Heart right ventricle (tissue), 16 donors: Measurements from ENCODE around the gene NACC2. TPM values are rescaled to one million over a fixed set of nuclear protein-coding genes. Genes with fewer than 3 reads are reported as not detected.

Experiments
- ATAC-seq, 8 donors: fragments of 200-7000 bp; cut with Tn5 transposase; one replicate each; pipeline ENCODE4 v1.9.1; 2020; ENCODE audit warnings: mild to moderate bottlenecking in 8 of 8, moderate library complexity in 8 of 8, moderate number of reproducible peaks in 1 of 8
- DNase-seq, 2 donors: peaks; one replicate each; pipeline ENCODE4 v3.0.0-alpha.2; 2020
- H3K27ac ChIP-seq, 10 donors: fragments of 200-600 bp; sonication (generic) in 2 of 10; one replicate each; pipeline versions ENCODE4 v1.5.0 to v1.8.0; 2020 to 2022; ENCODE audit warnings: mild to moderate bottlenecking in 3 of 10
- H3K27me3 ChIP-seq, 7 donors: fragments of 200-600 bp; one replicate each; pipeline ENCODE4 v1.8.0; 2021 to 2022; ENCODE audit warnings: mild to moderate bottlenecking in 2 of 7
- H3K36me3 ChIP-seq, 9 donors: fragments of 200-600 bp; sonication (generic) in 1 of 9; one replicate each; pipeline versions ENCODE4 v1.5.0 to v1.8.0; 2020 to 2022; ENCODE audit warnings: mild to moderate bottlenecking in 2 of 9
- H3K4me1 ChIP-seq, 9 donors: fragments of 200-600 bp; sonication (generic) in 1 of 9; one replicate each; pipeline versions ENCODE4 v1.5.0 to v1.8.0; 2020 to 2022; ENCODE audit warnings: mild to moderate bottlenecking in 4 of 9
- H3K4me3 ChIP-seq, 10 donors: fragments of 200-600 bp; sonication (generic) in 2 of 10; one replicate each; pipeline versions ENCODE4 v1.5.0 to v1.8.0; 2020 to 2022; ENCODE audit warnings: mild to moderate bottlenecking in 7 of 10, moderate library complexity in 2 of 10
- H3K9me3 ChIP-seq, 11 donors: fragments of 200-600 bp in 10 of 11; sonication (generic) in 2 of 11; one replicate each; pipeline versions ENCODE4 v1.5.0 to v1.8.0; 2013 to 2022; ENCODE audit warnings: mild to moderate bottlenecking in 2 of 11, control low read depth in 1 of 11, moderate library complexity in 1 of 11
- CTCF ChIP-seq, 9 donors: fragments of 200-600 bp; sonication (generic) in 2 of 9; IDR thresholded peaks; one replicate each; pipeline versions ENCODE4 v1.5.0 to v1.8.0; 2021 to 2022; ENCODE audit warnings: antibody characterized with exemption in 9 of 9, mild to moderate bottlenecking in 5 of 9, moderate library complexity in 1 of 9
- WGBS, 2 donors: extraction: QIAGEN DNeasy Blood & Tissue Kit; methylation state at CpG; one replicate each; pipeline ENCODE4 v1.1.7; 2013; ENCODE audit warnings: inconsistent platforms in 1 of 2; 5-methylcytosine and 5-hydroxymethylcytosine counted together
- intact Hi-C, 10 donors: fragments of 100-400 bp; cut with DNase I; formaldehyde crosslinking; loops; one replicate each; pipeline versions ENCODE4 v1.11.1 to v1.14.2; 2022
- polyA plus RNA-seq, 2 donors: library from polyadenylated mRNA; stranded (reverse); fragments of 200-250 nt; gene quantifications; one replicate each; pipeline ENCODE4 v1.2.3, GENCODE V29; 2013
- total RNA-seq, 10 donors: library from RNA; stranded (reverse); fragmentation: NEBNext Ultra II Directional in 3 of 10; extraction: Animal tissue kit (Norgen Biotek cat#: 25700) in 3 of 10; gene quantifications; one replicate each; pipeline versions ENCODE4 v1.2.1 to v1.2.4, GENCODE V29; 2021 to 2023
- donor health status: Arrhythmogenic right ventricular cardiomyopathy.
- donor health status: ischemic (EF 13 %, LVEDD 7.1; RV severe dilation, severe dysfunction).
- donor health status: healthy with polysubstance abuse.
- donor health status: DM: no; HTN: yes; CAD: no.
- donor health status: DM: no; HTN: no; CAD: no.
- donor health status: ischemic (EF 25% LVEDD 6.9; RV normal size, moderate dysfunction).
- donor health status: ischemic (EF 25% LVEDD 5.7; RV mildly dilated, moderate dysfunction).
- donor health status: healthy.
- donor health status: DM: yes; HTN: yes; CAD: no.
- donor health status: Ischemic cardiomyopathy.
- donor health status: ischemic (EF 35%, LVEDD 5.7; RV mildly dilated, moderate dysfunction).
- donor health status: nonischemic (EF 11% LVEDD 7.7; RV severe dilation, severe dysfunction).
- donor health status: DM: yes; HTN: yes; CAD: no.
- donor health status: PGD.
- donor health status: ischemic (EF 29% LVEDD 5.4; RV normal size, mild dysfunction).
- donor health status: nonischemic (EF 23%, LVEDD 6.1; RV moderate dilation, normal function).

NACC2 gene
- total and polyA plus RNA-seq, 12 donors = 15.6 to 55.1 (median 39.7) TPM

GRCh38 chr9:135979547-135980166, 115.4 kb downstream of the NACC2 start:
- H3K27me3 ChIP-seq = peaks cover 0 to 8% (median 0%) of the 10 kb centered on the region in 7 donors
- peaks cover 4 to 15% (median 12%) of the 10 kb centered on the region in 9 donors for H3K4me1 ChIP-seq
- no peaks in the 10 kb centered on the region for H3K36me3 ChIP-seq
- no peak for DNase-seq
- ATAC-seq = no peak
- H3K4me3 ChIP-seq = no peak overlapping the region
- TF ChIP-seq CTCF (IDR thresholded peaks at IDR 0.05) = no peak
- no peak overlapping the region for H3K27ac ChIP-seq
- no peaks in the 10 kb centered on the region for H3K9me3 ChIP-seq
- intact Hi-C loops = loop anchor here in 2 of 10 donors (5.0 to 10.0 kb wide), 2 partner anchors 265 to 1047 kb away; partner anchors contain the start of gene QSOX2 (in 1 of the 2)
- WGBS, 2 donors = 63 to 74% methylated on average over 18 to 19 of the region's 19 CpGs

GRCh38 chr9:135978642-135979546, 116.2 kb downstream of the NACC2 start:
- no peak overlapping the region for H3K27ac ChIP-seq

GRCh38 chr9:135976944-135977343, 118.1 kb downstream of the NACC2 start:
- Histone ChIP-seq H3K36me3 (no peaks in the 10 kb centered on the region), H3K4me1 (peaks cover 4 to 24% (median 13%) of the 10 kb centered on the region in 9 donors), H3K27me3 (peaks cover 0 to 8% (median 3%) of the 10 kb centered on the region in 7 donors), H3K4me3 (no peak overlapping the region), H3K27ac (no peak overlapping the region), H3K9me3 (no peaks in the 10 kb centered on the region)
- no peak for TF ChIP-seq CTCF (IDR thresholded peaks at IDR 0.05)
- ATAC-seq (no peak), DNase-seq (no peak)
- intact Hi-C loops = no loop called here
- WGBS, 2 donors = 38 to 42% methylated on average over 13 of the region's 13 CpGs

More at GRCh38 chr9:135978642-135979546, 116.2 kb downstream of the NACC2 start:
- ATAC-seq (peak in 4 of 8 donors; percentile 21 to 47 (median 36)), DNase-seq (no peak)
- Histone ChIP-seq H3K36me3 (no peaks in the 10 kb centered on the region), H3K9me3 (no peaks in the 10 kb centered on the region), H3K4me3 (no peak overlapping the region), H3K4me1 (peaks cover 4 to 15% (median 12%) of the 10 kb centered on the region in 9 donors), H3K27me3 (peaks cover 0 to 8% (median 0%) of the 10 kb centered on the region in 7 donors)
- 36 to 47% methylated on average over 20 of the region's 20 CpGs for WGBS, 2 donors
- intact Hi-C loops = no loop called here
- no peak for TF ChIP-seq CTCF (IDR thresholded peaks at IDR 0.05)

- Histone ChIP-seq H3K27me3 (peaks cover 0 to 8% (median 3%) of the 10 kb centered on the region in 7 donors), H3K36me3 (no peaks in the 10 kb centered on the region), H3K4me3 (no peak overlapping the region), H3K4me1 (peaks cover 4 to 24% (median 13%) of the 10 kb centered on the region in 9 donors), H3K9me3 (no peaks in the 10 kb centered on the region), H3K27ac (no peak overlapping the region)
- TF ChIP-seq CTCF (IDR thresholded peaks at IDR 0.05) = no peak
- intact Hi-C loops = no loop called here
- 85 to 87% methylated on average over 13 of the region's 13 CpGs for WGBS, 2 donors
- ATAC-seq (no peak), DNase-seq (no peak)
Measured at GRCh38 chr9:135976531-135976930, 118.6 kb downstream of the NACC2 start.
